HG02884 (cell line): ENCODE data around the gene SECISBP2.
A peak's percentile ranks its signal among the peaks of the same experiment; 100 is the strongest.
"Not testable (repeated sequence)": the region's sequence is repeated elsewhere in the genome, so short reads cannot be mapped to it uniquely, and the experiment has no call there.

Experiments
- ATAC-seq: cut with Tn5 transposase; IDR thresholded peaks from one replicate; pipeline ENCODE4 v1.9.1; 2021; ENCODE audit warnings: mild to moderate bottlenecking, moderate library complexity; ENCODE audit not compliant: unreplicated experiment

SECISBP2 gene

GRCh38 chr9:89363921-89364665 is 45.8 kb downstream of the SECISBP2 start:
- ATAC-seq = no peak

- no peak for ATAC-seq
These were observed 46.6 kb downstream of the SECISBP2 start for GRCh38 chr9:89364666-89365531.

GRCh38 chr9:89365532-89365912 is 47.2 kb downstream of the SECISBP2 start:
- ATAC-seq = no peak

DNA sequence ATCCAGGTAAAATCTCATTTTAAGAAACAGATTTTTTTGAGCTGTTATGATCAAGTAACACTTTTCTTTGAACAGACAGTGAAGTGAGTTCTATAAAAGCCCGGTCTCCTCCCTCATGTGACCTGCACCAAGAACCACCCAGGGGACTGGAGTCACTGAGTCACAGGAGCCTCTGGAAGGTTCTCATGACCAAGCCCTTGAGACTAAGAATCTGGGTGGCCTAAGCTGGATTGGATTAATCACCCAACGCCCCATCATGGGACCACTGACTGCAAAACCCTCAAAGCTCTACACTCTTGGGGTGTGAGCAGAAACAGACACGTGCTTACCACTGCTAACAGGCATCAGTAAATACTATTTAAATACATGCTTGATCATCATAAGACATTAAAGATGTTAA is 48.4 kb downstream of the SECISBP2 start:
- no peak for ATAC-seq

DNA sequence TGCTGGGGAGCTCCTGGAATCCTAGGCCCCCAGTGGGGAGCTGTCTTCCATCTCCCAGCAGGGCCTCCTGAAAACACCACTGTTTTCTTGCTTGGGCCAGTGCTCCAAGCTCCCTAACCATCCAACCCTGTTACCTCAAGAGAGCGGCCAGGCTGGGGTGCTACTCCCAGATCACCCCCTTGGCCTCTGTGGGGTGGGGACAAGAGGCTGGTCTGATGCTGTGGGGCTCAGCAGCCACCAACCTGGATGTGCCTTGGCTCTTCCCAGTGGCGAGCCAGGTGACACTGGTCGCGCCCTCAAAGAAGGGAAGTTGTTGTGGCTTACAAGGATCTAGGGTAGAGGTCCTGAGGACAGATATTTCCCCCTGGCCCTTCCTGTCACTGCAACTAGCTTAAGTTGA is 49.0 kb downstream of the SECISBP2 start:
- no peak for ATAC-seq

- ATAC-seq = no peak
These were observed 49.6 kb downstream of the SECISBP2 start for GRCh38 chr9:89367726-89368437.

DNA sequence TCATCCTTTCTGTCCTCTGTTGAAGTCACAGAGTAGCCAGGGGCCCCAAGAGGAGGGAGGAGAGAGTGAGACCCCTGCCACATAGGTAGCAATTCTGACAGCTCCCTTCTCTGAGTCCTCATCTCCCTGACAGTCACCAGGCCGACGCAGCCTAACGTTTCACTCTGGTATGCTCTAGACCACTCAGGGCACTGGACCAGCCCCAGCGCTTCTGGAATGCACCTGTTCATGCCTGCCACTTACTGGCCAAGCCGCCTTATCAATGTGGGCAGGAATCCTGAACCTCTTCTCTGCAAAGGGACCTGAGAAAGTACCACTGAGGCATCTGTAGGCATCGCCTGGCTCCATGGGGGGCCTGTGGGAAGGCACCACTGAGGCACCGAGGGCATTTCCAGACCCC is 50.2 kb downstream of the SECISBP2 start:
- no peak for ATAC-seq

- ATAC-seq = no peak
These were observed 50.7 kb downstream of the SECISBP2 start for GRCh38 chr9:89368978-89369377.

DNA sequence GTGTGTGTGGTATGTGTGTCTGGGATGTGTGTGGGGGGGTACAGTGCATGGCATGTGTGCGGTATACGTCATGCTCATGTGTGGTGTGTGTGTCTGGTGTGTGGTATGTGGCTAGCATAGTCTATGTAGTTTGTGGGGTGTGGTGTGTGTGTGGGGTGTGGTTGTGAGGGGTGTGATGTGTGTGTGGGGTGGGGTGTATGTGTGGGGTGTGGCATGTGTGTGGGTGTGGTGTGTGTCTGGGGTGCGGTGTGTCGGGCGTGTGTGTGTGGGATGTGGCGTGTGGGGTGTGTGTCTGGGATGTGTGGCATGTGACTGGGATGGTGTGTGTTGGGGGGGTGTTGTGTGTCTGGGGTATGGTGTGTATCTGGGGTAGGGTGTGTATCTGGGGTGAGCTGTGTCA is 52.3 kb downstream of the SECISBP2 start:
- ATAC-seq = no peak

GRCh38 chr9:89371791-89372190 is 53.5 kb downstream of the SECISBP2 start:
- not testable (repeated sequence) for ATAC-seq

DNA sequence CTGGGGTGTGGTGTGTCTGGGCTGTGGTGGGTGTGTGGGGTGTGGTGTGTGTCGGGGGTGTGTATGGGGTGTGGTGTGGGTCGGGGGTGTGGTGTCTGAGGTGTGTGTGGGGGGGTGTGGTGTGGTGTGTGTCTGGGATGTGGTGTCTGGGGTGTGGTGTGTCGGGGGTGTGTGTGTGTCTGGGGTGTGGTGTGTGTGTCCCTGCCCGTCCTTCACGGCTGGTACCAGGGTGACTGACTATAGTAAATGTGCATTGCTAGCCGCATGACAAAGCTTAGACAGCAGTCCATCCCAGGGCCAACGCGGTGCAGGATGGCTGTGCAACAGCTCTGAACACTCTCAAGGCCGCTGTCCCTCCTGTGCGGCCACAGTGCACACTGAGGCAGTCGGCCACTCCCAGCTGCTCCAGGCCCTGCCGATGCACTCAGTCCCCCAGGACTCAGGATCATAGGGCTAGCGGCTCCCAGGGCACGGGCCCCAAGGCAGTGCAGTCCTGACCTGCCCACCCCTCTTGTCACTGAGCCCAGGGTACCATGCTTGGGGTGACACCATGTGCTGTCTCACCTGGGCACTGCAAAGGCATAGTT is 54.0 kb downstream of the SECISBP2 start:
- no peak for ATAC-seq

GRCh38 chr9:89372979-89373378 is 54.7 kb downstream of the SECISBP2 start:
- ATAC-seq = no peak

DNA sequence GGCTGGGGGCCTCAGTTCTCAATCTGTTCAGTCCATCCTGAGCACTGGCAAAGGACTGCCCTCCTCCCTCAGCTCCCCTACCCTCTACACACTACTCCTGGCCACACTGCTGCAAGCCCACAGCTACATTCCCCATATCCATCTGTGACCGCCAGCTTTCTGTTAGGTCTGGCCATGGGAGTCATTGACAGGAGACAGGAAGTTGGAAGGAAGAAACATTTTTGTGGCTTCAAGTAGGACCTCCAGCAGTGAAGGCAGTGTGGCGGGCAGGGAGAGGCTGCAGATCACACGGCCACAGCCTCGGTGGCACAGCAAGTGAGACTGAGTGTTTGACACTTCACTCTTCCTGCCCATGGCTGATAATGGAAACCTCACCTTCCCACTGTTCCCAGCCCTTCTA is 55.9 kb downstream of the SECISBP2 start:
- ATAC-seq = no peak

GRCh38 chr9:89375191-89375760 is 57.0 kb downstream of the SECISBP2 start:
- peak; percentile 64 for ATAC-seq

DNA sequence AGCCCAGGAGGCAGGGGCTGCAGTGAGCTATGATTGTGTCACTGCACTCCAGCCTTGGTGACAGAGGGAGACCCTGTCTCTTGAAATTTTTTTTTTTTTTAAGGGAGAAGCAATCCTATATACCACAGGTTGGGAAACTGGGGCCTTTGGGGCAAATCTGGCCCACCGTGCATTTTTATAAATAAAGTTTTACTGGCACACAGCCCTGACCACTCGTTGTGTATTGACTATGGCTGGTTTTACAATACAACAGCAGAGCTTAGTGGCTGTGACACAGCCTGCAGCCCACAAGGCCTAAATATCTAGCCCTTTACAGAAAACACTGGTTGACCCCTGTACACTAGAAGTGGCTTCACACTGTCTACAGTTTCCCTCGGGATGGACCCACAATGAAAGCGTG is 58.0 kb downstream of the SECISBP2 start:
- ATAC-seq = no peak

GRCh38 chr9:89376741-89377351 is 58.5 kb downstream of the SECISBP2 start:
- ATAC-seq = no peak

DNA sequence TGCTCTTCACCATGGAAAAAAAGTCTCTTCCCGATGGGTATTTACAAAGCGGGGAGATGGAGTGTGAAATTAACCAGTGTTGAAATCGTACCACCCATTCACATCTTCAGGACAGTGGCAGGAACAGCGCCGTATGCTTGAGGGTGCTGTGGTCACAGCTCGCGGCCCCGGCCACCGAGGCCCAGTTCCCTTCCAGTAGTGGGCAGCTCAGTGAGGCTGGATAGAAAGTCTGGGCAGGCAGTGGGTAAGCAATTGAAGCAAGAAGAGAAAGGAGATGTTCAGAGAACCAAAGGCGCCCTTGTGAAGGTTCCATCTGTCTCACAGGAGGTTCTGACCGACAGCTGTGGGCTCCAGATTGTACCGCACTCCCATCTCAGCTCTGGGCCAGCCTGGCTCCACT is 59.1 kb downstream of the SECISBP2 start:
- no peak for ATAC-seq

- ATAC-seq = no peak
These were observed 60.2 kb downstream of the SECISBP2 start for GRCh38 chr9:89378541-89378940.

DNA sequence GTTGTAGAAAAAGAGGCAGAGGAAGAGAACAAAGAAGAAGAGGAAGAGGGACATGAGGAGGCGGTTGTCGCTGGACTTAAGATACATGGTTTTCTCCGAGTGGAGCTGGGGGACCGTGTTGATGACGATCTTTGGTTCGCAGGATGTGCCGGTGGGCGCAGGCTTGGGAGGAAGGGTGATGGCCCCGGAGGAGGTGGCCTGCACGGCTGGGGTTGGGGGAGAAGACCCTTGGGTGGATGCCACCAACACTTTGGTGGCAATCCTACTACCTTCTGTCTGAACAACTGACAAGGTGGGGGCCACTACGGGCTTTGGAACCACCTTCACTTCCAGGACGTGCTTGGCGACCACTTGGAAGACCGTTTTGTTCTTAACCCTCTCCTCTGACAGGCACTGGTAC is 60.7 kb downstream of the SECISBP2 start:
- no peak for ATAC-seq

DNA sequence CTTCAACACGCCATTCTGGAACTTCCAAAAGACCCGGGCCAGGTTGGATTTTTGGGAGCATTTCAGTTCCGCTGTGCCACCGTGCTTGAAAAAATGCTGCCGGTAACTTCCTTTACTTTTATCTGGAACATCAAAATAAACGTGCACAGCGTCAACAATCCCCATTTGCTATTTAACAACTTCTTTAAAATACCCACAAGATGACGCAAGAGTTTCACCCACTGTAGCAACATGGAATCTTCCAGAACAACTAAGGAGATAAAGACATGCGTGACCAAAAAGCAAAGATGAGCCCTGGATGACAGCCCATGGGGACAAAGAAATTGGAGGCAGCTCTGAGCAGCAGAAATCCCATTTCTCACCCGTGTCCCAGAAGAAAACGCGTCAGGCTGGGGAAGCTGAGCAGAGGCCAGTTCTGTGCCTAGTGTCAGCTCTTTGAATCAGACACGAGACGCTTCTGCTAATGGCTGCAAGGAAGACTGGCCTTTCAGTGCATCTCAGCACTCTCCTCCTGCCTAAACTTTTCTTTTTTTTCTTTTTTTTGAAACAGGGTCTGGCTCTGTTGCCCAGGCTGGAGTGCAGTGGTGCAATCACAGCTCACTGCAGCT is 61.3 kb downstream of the SECISBP2 start:
- no peak for ATAC-seq
